Kidney (tissue), 14 donors: ENCODE results near the gene FOXL1. TPM values are rescaled to one million over a fixed set of nuclear protein-coding genes. Genes with fewer than 3 reads are reported as not detected.

Experiments used
- DNase-seq, 5 donors: peaks; one replicate each; pipeline ENCODE4 v3.0.0-alpha.2; 2013 to 2020
- FAIRE-seq: peaks from 2 replicates; lab custom pipeline; 2012; peaks lifted over from hg19 to GRCh38; lab: Jason Lieb, UNC
- H3K27ac ChIP-seq, 2 donors: one replicate each; pipeline ENCODE4 v1.7.0; 2013; ENCODE audit warnings: low read depth in 2 of 2, low read length in 2 of 2, inconsistent platforms in 1 of 2
- H3K27me3 ChIP-seq: one replicate; pipeline ENCODE4 v1.7.1; 2013; ENCODE audit warnings: low read length, inconsistent platforms; ENCODE audit not compliant: control insufficient read depth, insufficient read depth
- H3K36me3 ChIP-seq, 3 donors: one replicate each; pipeline versions ENCODE4 v1.7.0 to v1.7.1; 2013; ENCODE audit warnings: low read length in 3 of 3, control low read depth in 1 of 3, inconsistent platforms in 1 of 3; ENCODE audit not compliant: insufficient read depth in 3 of 3, control insufficient read depth in 2 of 3
- H3K4me1 ChIP-seq, 3 donors: one replicate each; pipeline versions ENCODE4 v1.7.0 to v1.7.1; 2013; ENCODE audit warnings: low read length in 3 of 3, inconsistent platforms in 1 of 3, low read depth in 1 of 3; ENCODE audit not compliant: control insufficient read depth in 2 of 3, insufficient read depth in 2 of 3
- H3K4me3 ChIP-seq, 3 donors: one replicate each; pipeline versions ENCODE4 v1.7.0 to v1.8.1; 2013; ENCODE audit warnings: low read length in 3 of 3, control low read depth in 1 of 3, inconsistent platforms in 1 of 3
- H3K9ac ChIP-seq, 3 donors: one replicate each; pipeline versions ENCODE4 v1.7.0 to v1.7.1; 2013; ENCODE audit warnings: low read length in 3 of 3, control low read depth in 1 of 3, inconsistent platforms in 1 of 3
- H3K9me3 ChIP-seq, 3 donors: one replicate each; pipeline versions ENCODE4 v1.7.0 to v1.7.1; 2013; ENCODE audit warnings: low read length in 3 of 3, control low read depth in 1 of 3, inconsistent platforms in 1 of 3; ENCODE audit not compliant: control insufficient read depth in 2 of 3, insufficient read depth in 1 of 3
- intact Hi-C: fragments of 100-400 bp; cut with DNase I; formaldehyde crosslinking; loops from one replicate; pipeline ENCODE4 v1.11.1; 2022
- polyA plus RNA-seq: library from polyadenylated mRNA; stranded (reverse); fragments of 350-450 nt; fragmentation: Illumina TruSeq; extraction: RNeasy Lipid Tissue Mini Kit (QIAGEN cat#74804); gene quantifications from one replicate; pipeline ENCODE4 v1.2.3, GENCODE V29; 2014; ENCODE audit warnings: low read depth, low replicate concordance; ENCODE audit not compliant: insufficient read depth
- total RNA-seq: library from RNA; stranded (reverse); fragmentation: NEBNext Ultra II Directional; extraction: Animal tissue kit (Norgen Biotek cat#: 25700); gene quantifications from one replicate; pipeline ENCODE4 v1.2.1, GENCODE V29; 2021
- TF ChIP-seq, protein P1 (sequence below): IDR thresholded peaks from 3 replicates; pipeline ENCODE4 v1.5.1; 2012; ENCODE audit warnings: mild to moderate bottlenecking, moderate library complexity, borderline replicate concordance; ENCODE audit not compliant: insufficient read depth; ENCODE audit errors: extremely low read depth
- donor health status: control.
- donor health status: control.
- donor health status: control.
- donor health status: control.
- donor health status: control.
- donor health status: DM: yes; HTN: yes; CAD: no.
- donor health status: Normal renal cell carcinoma (clear cell type).

The FOXL1 gene
- total and polyA plus RNA-seq, 2 donors from 2014 or later: 0.52 to 2.0 TPM

DNA sequence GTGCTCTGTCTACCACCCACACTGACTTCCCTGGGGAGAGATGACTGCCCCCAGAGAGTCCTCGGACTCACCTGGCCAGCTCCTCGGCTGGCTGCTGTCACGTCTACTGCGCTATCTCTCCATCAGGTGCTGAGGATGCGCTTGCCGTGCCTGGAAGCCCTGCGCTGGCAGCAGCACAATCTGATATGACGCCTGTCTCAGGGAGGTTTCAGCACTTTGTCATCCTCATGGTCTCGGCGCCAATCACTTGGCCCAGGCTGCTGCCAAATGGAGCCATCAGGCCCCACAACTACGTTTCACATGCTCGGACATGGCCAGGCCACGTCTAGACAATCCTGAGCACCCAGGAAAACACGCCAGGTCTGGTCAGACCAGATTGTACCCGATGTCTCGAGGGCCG, 46.7 kb downstream of the FOXL1 start:
- no peak for FAIRE-seq

GRCh38 chr16:86625821-86626220, 47.5 kb downstream of the FOXL1 start:
- FAIRE-seq (no peak), DNase-seq (no peak)
- Histone ChIP-seq H3K36me3 (no peaks in the 10 kb centered on the region), H3K4me3 (no peak overlapping the region), H3K27me3 (no peaks in the 10 kb centered on the region), H3K9ac (no peak overlapping the region), H3K27ac (no peak overlapping the region), H3K9me3 (no peaks in the 10 kb centered on the region), H3K4me1 (no peaks in the 10 kb centered on the region)
- TF ChIP-seq, protein P1, sequence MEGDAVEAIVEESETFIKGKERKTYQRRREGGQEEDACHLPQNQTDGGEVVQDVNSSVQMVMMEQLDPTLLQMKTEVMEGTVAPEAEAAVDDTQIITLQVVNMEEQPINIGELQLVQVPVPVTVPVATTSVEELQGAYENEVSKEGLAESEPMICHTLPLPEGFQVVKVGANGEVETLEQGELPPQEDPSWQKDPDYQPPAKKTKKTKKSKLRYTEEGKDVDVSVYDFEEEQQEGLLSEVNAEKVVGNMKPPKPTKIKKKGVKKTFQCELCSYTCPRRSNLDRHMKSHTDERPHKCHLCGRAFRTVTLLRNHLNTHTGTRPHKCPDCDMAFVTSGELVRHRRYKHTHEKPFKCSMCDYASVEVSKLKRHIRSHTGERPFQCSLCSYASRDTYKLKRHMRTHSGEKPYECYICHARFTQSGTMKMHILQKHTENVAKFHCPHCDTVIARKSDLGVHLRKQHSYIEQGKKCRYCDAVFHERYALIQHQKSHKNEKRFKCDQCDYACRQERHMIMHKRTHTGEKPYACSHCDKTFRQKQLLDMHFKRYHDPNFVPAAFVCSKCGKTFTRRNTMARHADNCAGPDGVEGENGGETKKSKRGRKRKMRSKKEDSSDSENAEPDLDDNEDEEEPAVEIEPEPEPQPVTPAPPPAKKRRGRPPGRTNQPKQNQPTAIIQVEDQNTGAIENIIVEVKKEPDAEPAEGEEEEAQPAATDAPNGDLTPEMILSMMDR: no peak
- intact Hi-C loops: no loop called here

More for the DNA sequence above, 46.7 kb downstream of the FOXL1 start:
- Histone ChIP-seq H3K27ac (no peak overlapping the region), H3K4me3 (no peak overlapping the region), H3K9me3 (peaks cover 0 to 4% (median 0%) of the 10 kb centered on the region in 3 donors), H3K9ac (no peak overlapping the region), H3K4me1 (no peaks in the 10 kb centered on the region), H3K36me3 (no peaks in the 10 kb centered on the region), H3K27me3 (no peaks in the 10 kb centered on the region)
- intact Hi-C loops: no loop called here
- TF ChIP-seq, protein P1: no peak
- DNase-seq: no peak

DNA sequence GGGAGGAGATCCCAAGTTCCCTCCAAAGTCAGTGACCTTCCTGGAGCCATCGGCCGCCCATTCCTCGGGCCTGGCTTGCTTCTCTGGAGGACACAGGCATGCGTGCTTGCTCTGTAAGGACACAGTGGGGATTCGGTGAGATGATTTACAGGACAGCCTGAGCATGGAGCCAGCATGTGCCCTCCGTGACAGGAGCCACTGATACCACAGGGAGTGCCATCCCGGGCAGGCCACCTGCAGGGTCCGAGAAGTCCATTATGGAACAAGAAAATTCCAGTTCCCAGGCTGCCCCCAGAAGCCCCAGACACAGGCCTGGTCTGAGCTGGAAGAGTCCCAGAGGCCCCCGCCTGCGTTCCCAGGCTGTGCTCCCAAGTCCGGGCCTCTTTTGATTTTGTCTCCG, 47.9 kb downstream of the FOXL1 start:
- no peak overlapping the region for H3K9ac ChIP-seq
- no peak overlapping the region for H3K27ac ChIP-seq
- FAIRE-seq (no peak), DNase-seq (no peak)
- no peaks in the 10 kb centered on the region for H3K4me1 ChIP-seq
- no peak overlapping the region for H3K4me3 ChIP-seq
- TF ChIP-seq, protein P1: no peak
- intact Hi-C loops: no loop called here
- no peaks in the 10 kb centered on the region for H3K9me3 ChIP-seq
- H3K36me3 ChIP-seq: no peaks in the 10 kb centered on the region
- no peaks in the 10 kb centered on the region for H3K27me3 ChIP-seq

- H3K27ac ChIP-seq: no peak overlapping the region
- no peak overlapping the region for H3K4me3 ChIP-seq
- FAIRE-seq (no peak), DNase-seq (no peak)
- intact Hi-C loops: no loop called here
- no peak overlapping the region for H3K9ac ChIP-seq
- H3K27me3 ChIP-seq: no peaks in the 10 kb centered on the region
- H3K9me3 ChIP-seq: no peaks in the 10 kb centered on the region
- H3K36me3 ChIP-seq: no peaks in the 10 kb centered on the region
- H3K4me1 ChIP-seq: no peaks in the 10 kb centered on the region
- TF ChIP-seq, protein P1: no peak
Observed at GRCh38 chr16:86626966-86627365, 48.6 kb downstream of the FOXL1 start.
